ENCODE measurements around the gene NUMB.

- no peak for TF ChIP-seq CTCF (IDR thresholded peaks at IDR 0.05)
- no peak for TF ChIP-seq POLR2A (IDR thresholded peaks at IDR 0.05)
Measured at GRCh38 chr14:73462815-73463214, 4.5 kb upstream of the NUMB start.
